CD4-positive, alpha-beta T cell treated with Interleukin-10 for 1 hour (primary cell): ENCODE results near the gene YBX1.

Experiments used
- DNase-seq: peaks from one replicate; pipeline ENCODE4 v3.0.0-alpha.2; 2020

Gene YBX1

GRCh38 chr1:42735477-42736105, 53.4 kb downstream of the YBX1 start:
- no peak for DNase-seq

- DNase-seq, result no peak
Measured at GRCh38 chr1:42736152-42736551, 53.9 kb downstream of the YBX1 start.

GRCh38 chr1:42736571-42737200, 54.5 kb downstream of the YBX1 start:
- no peak for DNase-seq

GRCh38 chr1:42737257-42737656, 55.0 kb downstream of the YBX1 start:
- DNase-seq, result peak; percentile 8

GRCh38 chr1:42737986-42738677, 55.9 kb downstream of the YBX1 start:
- DNase-seq, result no peak

- DNase-seq, result no peak
Measured at GRCh38 chr1:42738678-42739226, 56.5 kb downstream of the YBX1 start.

GRCh38 chr1:42739753-42740700, 57.8 kb downstream of the YBX1 start, which contains the start of gene CLDN19:
Gene CLDN19, minus strand, starts transcription at chr1:42740236. Its CDS starts 173 bp downstream, at chr1:42740063.
- no peak for DNase-seq

- DNase-seq, result no peak
Measured at GRCh38 chr1:42740851-42741580, 58.8 kb downstream of the YBX1 start.

- DNase-seq, result no peak
Measured at GRCh38 chr1:42741706-42742105, 59.5 kb downstream of the YBX1 start.

- DNase-seq, result no peak
Measured at GRCh38 chr1:42742141-42742540, 59.9 kb downstream of the YBX1 start.

- DNase-seq, result no peak
Measured at GRCh38 chr1:42742617-42743316, 60.5 kb downstream of the YBX1 start.

GRCh38 chr1:42743317-42744147, 61.3 kb downstream of the YBX1 start:
- DNase-seq, result no peak

GRCh38 chr1:42744148-42744413, 61.9 kb downstream of the YBX1 start:
- no peak for DNase-seq

- DNase-seq, result no peak
Measured at GRCh38 chr1:42745851-42746250, 63.6 kb downstream of the YBX1 start.

- DNase-seq, result no peak
Measured at GRCh38 chr1:42746436-42747105, 64.4 kb downstream of the YBX1 start.

- peak; percentile 44 for DNase-seq
Measured at GRCh38 chr1:42747125-42747524, 64.9 kb downstream of the YBX1 start.

- no peak for DNase-seq
Measured at GRCh38 chr1:42748021-42748420, 65.8 kb downstream of the YBX1 start.

GRCh38 chr1:42748461-42749410, 66.5 kb downstream of the YBX1 start:
- no peak for DNase-seq

GRCh38 chr1:42750041-42750440, 67.8 kb downstream of the YBX1 start:
- DNase-seq, result no peak
